ENCODE results near the gene CACNA1D. TPM values are rescaled to one million over a fixed set of nuclear protein-coding genes. Genes with fewer than 3 reads are reported as not detected.

Gene CACNA1D
- total RNA-seq, 4 donors from 2014 or later, result 0.75 to 2.5 (median 1.2) TPM

DNA sequence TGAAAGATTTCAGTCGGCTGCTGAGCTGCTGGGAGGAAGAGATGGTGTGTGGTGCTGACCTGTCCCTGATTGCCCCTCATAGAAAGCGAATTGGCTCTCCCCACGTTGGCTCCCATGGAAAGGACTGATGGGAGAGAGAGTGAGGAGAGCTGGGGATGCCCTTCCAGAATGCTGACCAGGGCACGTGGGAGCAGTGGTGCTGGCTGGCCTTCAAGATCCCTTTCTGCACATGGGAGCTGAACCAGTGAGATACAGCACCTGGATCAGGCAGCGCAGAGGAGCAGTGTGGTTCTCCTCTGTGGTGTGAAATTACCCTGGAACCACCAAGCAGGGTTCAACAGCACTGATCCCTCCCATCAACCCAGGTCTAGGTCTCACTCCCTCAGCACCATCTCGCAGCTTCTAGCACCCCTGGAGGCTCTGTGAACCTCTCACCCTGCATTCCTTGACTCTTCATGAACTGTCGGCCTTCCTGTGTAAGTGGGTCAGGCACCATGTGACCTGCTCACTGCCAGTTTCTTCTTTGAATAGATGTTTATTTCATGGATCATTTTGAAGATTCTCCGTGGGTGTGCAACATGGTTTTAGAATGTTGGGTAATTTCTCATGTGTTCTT lies 55.7 kb downstream of the CACNA1D start:
- Histone ChIP-seq H3K4me1 (peaks cover 0 to 31% (median 19%) of the 10 kb centered on the region in 4 donors), H3K36me3 (no peaks in the 10 kb centered on the region), H3K4me3 (no peak overlapping the region), H3K27ac (replicated peaks in 1 of 4) (no peak overlapping the region), H3K9me3 (no peaks in the 10 kb centered on the region), H3K27me3 (no peaks in the 10 kb centered on the region)
- DNase-seq (ENCODE audit: extremely low spot score), result peak; percentile 85
- TF ChIP-seq, protein P1, sequence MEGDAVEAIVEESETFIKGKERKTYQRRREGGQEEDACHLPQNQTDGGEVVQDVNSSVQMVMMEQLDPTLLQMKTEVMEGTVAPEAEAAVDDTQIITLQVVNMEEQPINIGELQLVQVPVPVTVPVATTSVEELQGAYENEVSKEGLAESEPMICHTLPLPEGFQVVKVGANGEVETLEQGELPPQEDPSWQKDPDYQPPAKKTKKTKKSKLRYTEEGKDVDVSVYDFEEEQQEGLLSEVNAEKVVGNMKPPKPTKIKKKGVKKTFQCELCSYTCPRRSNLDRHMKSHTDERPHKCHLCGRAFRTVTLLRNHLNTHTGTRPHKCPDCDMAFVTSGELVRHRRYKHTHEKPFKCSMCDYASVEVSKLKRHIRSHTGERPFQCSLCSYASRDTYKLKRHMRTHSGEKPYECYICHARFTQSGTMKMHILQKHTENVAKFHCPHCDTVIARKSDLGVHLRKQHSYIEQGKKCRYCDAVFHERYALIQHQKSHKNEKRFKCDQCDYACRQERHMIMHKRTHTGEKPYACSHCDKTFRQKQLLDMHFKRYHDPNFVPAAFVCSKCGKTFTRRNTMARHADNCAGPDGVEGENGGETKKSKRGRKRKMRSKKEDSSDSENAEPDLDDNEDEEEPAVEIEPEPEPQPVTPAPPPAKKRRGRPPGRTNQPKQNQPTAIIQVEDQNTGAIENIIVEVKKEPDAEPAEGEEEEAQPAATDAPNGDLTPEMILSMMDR (IDR thresholded peaks at IDR 0.05), result no peak
- intact Hi-C loops (cut with DNase I), result no loop called here
- 60% methylated on average over 7 of the region's 8 CpGs for WGBS

DNA sequence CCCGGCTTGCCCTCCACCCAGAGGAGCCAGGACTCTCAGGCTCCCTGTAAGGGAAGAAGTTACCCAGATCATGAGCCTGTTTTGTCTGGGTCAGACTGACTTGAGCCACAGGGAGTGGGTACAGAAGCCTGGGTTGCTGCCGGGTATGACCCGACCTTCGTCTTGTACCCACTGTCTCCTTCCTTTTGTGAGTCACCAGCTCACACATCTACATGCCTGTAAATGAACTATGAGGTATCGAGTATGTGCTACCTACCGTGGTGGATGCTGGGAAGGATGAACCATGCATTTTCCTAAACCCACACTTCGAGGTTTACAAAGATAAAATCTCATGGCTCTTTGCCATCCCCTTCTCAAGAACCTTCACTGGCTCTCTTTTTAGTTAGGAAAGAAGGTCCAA lies 56.9 kb downstream of the CACNA1D start:
- H3K36me3 ChIP-seq, result no peaks in the 10 kb centered on the region
- DNase-seq (ENCODE audit: extremely low spot score), result no peak
- H3K9me3 ChIP-seq, result no peaks in the 10 kb centered on the region
- no peaks in the 10 kb centered on the region for H3K27me3 ChIP-seq
- no peak overlapping the region for H3K27ac ChIP-seq (replicated peaks in 1 of 4)
- intact Hi-C loops (cut with DNase I), result no loop called here
- TF ChIP-seq, protein P1 (IDR thresholded peaks at IDR 0.05), result no peak
- TF ChIP-seq EP300 (IDR thresholded peaks at IDR 0.05) (no peak), POLR2AphosphoS5 (IDR thresholded peaks at IDR 0.05) (no peak), POLR2A (IDR thresholded peaks at IDR 0.05; ENCODE audit: low read depth) (no peak)
- 82% methylated on average over 7 of the region's 7 CpGs for WGBS
- H3K4me1 ChIP-seq, result peaks cover 0 to 19% (median 7%) of the 10 kb centered on the region in 4 donors
- no peak overlapping the region for H3K4me3 ChIP-seq

DNA sequence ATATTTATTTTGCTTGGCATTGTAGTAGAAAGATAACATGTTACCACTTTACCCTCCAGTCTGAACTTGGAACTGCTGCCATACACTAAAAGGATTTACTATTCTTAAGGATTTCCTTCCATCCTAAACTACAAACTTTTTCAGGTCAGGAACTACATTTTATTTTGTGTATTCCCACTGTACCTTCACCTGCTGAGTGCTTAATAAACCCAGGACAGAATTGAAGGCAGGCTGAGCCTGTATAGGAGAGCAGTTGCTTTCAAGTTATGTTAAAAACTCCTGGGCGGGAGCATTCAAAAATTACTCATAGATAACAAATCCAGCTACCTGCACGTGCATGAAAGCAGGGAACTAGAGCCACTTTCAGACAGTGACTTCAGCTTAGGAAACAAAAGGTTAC lies 58.3 kb downstream of the CACNA1D start:
- no peak overlapping the region for H3K4me3 ChIP-seq
- H3K36me3 ChIP-seq, result no peaks in the 10 kb centered on the region
- H3K9me3 ChIP-seq, result no peaks in the 10 kb centered on the region
- TF ChIP-seq POLR2A (IDR thresholded peaks at IDR 0.05; ENCODE audit: low read depth) (no peak), POLR2AphosphoS5 (IDR thresholded peaks at IDR 0.05) (no peak), EP300 (IDR thresholded peaks at IDR 0.05) (no peak)
- TF ChIP-seq, protein P1 (IDR thresholded peaks at IDR 0.05), result no peak
- WGBS, result 52% methylated on average over 2 of the region's 2 CpGs
- intact Hi-C loops (cut with DNase I), result no loop called here
- DNase-seq (ENCODE audit: extremely low spot score), result peak; percentile 17
- H3K27ac ChIP-seq (replicated peaks in 1 of 4), result no peak overlapping the region
- peaks cover 0 to 18% (median 7%) of the 10 kb centered on the region in 4 donors for H3K4me1 ChIP-seq
- H3K27me3 ChIP-seq, result no peaks in the 10 kb centered on the region

DNA sequence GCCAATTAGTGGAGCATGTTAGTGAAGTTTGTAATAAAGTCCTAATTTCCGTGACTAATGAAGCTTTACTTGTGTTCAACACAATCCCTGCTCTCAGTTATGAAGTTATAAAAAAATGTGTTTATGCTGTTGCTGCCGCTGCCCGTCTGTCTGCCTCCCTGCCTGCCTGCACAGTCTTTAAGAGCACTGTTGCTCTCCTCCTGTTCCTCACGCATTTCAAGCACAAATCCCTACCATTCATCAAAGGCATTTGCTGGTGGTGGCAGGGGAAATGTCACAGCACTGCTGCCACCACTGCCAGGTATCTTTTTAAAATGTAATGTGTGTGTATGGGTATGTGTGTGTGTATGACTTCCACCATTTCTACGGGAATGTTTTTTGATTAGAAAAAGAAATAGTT lies 58.8 kb downstream of the CACNA1D start:
- no peaks in the 10 kb centered on the region for H3K27me3 ChIP-seq
- no peak overlapping the region for H3K27ac ChIP-seq (replicated peaks in 1 of 4)
- no peak overlapping the region for H3K4me3 ChIP-seq
- DNase-seq (ENCODE audit: extremely low spot score), result peak; percentile 60
- no peak for TF ChIP-seq POLR2A (IDR thresholded peaks at IDR 0.05; ENCODE audit: low read depth)
- TF ChIP-seq, protein P1 (IDR thresholded peaks at IDR 0.05), result no peak
- TF ChIP-seq EP300 (IDR thresholded peaks at IDR 0.05), result no peak
- TF ChIP-seq POLR2AphosphoS5 (IDR thresholded peaks at IDR 0.05), result no peak
- H3K9me3 ChIP-seq, result no peaks in the 10 kb centered on the region
- intact Hi-C loops (cut with DNase I), result no loop called here
- H3K4me1 ChIP-seq, result peaks cover 0 to 18% (median 7%) of the 10 kb centered on the region in 4 donors
- H3K36me3 ChIP-seq, result no peaks in the 10 kb centered on the region
- 43% methylated on average over 5 of the region's 5 CpGs for WGBS

DNA sequence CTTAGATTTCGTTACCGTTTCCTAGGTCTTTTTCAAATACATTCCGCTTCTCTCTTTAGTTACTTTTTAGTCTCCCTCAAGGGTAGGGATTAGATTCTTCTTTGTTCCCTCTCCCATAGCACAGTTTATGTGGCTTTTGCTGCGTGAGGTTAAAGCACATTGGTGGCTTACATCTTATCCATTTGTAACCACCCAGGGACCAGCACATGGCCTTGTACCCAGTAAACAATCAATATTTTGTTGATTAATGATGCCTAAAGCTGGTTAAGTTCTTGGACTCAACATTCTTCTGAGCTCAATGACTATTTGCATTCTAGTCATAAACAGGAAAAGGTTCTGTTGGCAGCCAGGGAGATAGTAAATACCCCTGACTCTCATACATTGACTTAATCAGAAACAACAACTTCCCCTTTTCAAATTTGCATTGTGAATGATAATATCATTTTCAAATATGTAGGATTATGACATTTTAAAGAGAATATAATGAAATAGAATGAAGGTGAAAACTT lies 60.2 kb downstream of the CACNA1D start:
- intact Hi-C loops (cut with DNase I), result no loop called here
- Histone ChIP-seq H3K27me3 (no peaks in the 10 kb centered on the region), H3K36me3 (no peaks in the 10 kb centered on the region), H3K9me3 (peaks cover 0 to 5% (median 0%) of the 10 kb centered on the region in 4 donors), H3K4me1 (peaks cover 0 to 18% (median 7%) of the 10 kb centered on the region in 4 donors), H3K4me3 (no peak overlapping the region), H3K27ac (replicated peaks in 1 of 4) (no peak overlapping the region)
- WGBS, result 92% methylated on average over 4 of the region's 4 CpGs
- DNase-seq (ENCODE audit: extremely low spot score), result no peak
- no peak for TF ChIP-seq EP300 (IDR thresholded peaks at IDR 0.05)
- no peak for TF ChIP-seq POLR2AphosphoS5 (IDR thresholded peaks at IDR 0.05)
- TF ChIP-seq, protein P1 (IDR thresholded peaks at IDR 0.05), result no peak

Data from esophagus muscularis mucosa (tissue), 4 donors.